ENCODE results near the gene SBF2.
"Not testable (repeated sequence)": the region's sequence is repeated elsewhere in the genome, so short reads cannot be mapped to it uniquely, and the experiment has no call there.

The SBF2 gene

GRCh38 chr11:10267821-10268220 lies 26.2 kb downstream of the SBF2 start:
- no peak for DNase-seq (ENCODE audit: low read depth in 2 of 2)

- no peak for DNase-seq (ENCODE audit: low read depth in 2 of 2)
These were observed 28.1 kb downstream of the SBF2 start for GRCh38 chr11:10265936-10266335.

GRCh38 chr11:10264716-10265115 lies 29.3 kb downstream of the SBF2 start:
- DNase-seq (ENCODE audit: low read depth in 2 of 2) = not testable (repeated sequence)

GRCh38 chr11:10263929-10264328 lies 30.1 kb downstream of the SBF2 start:
- no peak for DNase-seq (ENCODE audit: low read depth in 2 of 2)

DNA sequence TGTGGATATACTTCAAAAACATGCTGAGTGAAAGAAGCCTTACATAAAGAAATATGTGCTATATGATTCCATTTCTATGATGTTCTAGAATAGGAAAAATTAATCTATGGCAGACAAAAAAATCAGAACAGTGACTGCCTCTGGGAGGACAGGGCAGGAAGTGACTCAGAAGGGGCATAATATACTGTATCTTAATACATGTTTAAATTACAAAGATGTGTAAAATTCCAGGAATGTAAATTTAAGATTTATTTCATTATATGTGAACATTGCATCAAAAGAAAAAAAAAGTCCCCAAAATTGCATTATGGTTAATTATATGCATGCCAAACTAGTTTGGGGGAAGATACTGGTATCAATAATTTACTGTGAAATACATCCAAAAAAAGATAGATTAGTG lies 32.2 kb downstream of the SBF2 start:
- no peak for DNase-seq (ENCODE audit: low read depth in 2 of 2)

- no peak for DNase-seq (ENCODE audit: low read depth in 2 of 2)
These were observed 36.5 kb downstream of the SBF2 start for GRCh38 chr11:10257478-10257877.

DNA sequence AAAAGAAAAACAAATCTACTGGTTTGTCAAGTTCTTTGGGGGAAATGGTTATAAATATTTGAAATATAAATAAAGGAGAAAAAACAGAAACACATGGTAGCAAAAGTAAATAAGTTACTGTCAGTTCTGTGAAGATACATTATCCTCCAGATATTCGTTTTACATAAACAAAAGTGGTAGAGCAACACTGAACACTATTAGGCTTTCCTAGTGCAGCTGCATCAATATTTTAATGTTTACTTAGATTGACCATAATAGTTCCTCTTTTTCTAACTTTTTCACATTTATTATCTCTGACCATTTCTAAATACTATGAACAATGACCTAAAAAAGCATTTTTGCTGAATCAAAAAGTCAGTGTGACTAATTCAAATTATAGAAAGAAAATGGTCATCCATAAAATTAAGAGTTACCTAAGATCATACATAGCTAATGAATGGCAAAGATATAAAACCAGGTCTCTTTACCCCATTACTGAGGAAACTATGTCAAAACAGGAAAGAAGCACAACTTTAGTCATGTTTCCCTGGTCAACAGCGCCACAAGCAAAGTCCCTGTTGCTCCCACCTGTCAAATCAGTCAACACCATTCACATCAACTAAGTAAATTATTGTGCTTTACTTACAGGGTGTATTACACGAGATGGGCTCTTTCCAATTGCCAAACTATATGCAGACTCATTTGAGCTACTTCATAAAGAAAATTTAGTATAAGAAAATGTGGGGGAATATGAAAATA lies 38.5 kb downstream of the SBF2 start:
- no peak for DNase-seq (ENCODE audit: low read depth in 2 of 2)

DNA sequence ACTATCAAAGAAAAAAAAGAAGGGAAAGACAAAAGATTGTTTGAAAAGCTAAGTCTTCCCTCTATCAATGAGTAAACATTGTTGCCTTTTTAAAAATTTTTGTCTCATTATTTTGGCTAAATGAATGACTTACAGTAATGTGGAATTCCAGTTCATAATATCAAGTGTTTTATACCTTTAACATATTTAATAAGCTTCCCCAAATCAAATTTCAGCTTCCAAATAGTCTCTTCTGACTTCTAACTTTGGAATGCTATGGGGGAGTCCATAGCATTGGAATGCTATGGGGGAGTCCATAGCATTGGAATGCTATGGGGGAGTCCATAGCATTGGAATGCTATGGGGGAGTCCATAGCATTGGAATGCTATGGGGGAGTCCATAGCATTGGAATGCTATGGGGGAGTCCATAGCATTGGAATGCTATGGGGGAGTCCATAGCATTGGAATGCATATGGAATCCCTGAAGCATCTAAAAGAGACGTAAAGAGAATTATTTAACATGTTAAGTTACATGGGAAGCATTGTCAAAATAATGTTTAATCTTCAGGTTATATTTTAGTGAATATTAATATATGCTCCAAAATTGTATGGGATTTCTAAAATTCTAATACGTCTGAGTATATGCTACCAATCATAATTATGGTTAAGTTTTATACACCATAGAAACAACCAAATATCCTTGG lies 44.4 kb downstream of the SBF2 start:
- DNase-seq (ENCODE audit: low read depth in 2 of 2) = not testable (repeated sequence)

DNA sequence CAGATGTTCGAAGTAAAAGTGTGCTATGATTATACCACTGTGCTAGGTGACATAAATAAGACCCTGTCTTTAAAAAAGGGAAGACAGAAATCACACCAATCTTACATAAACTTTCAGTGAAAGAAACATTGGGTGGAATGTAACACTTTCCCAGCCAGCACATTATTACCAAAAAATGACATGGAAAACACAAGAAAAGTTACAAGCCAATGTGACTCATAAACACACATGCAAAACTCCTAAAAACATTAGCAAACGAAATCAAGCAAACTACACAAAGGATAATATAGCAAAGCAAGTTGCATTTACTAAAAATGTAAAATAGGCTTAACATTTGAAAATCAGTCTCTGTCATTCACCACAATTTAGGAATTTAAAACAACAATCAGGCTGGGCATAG lies 47.0 kb downstream of the SBF2 start:
- no peak for DNase-seq (ENCODE audit: low read depth in 2 of 2)

DNA sequence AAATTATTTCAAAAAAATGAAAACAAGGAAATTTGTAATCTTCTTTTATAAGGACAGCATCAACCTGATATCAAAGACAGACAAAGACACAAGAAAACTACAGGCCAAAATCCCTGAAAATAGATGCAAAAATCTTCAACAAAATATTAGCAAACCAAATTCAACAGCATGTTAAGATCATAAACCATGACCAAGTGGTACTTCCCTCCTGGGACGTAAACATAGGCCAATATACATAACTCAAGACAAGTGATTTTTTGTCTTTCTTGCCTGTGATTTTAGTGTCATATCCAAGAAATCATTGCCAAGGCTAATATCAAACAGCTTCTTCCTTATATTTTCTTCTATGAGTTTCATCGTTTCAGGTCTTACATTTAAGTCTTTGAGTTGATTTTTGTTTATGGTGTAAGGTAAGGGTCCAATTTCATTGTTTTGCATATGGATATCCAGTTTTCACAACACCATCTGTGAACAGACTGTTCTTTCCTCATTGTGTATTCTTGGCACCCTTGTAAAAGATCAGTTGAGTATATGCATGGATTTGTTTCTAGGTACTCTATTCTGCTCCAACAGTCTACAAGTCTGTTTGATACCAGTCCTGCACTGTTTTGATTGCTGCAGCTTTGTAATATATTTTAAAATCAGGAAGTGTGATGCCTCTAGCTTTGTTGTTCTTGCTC lies 50.0 kb downstream of the SBF2 start:
- DNase-seq (ENCODE audit: low read depth in 2 of 2) = no peak

- DNase-seq (ENCODE audit: low read depth in 2 of 2) = no peak
These were observed 57.2 kb downstream of the SBF2 start for GRCh38 chr11:10236840-10237239.

DNA sequence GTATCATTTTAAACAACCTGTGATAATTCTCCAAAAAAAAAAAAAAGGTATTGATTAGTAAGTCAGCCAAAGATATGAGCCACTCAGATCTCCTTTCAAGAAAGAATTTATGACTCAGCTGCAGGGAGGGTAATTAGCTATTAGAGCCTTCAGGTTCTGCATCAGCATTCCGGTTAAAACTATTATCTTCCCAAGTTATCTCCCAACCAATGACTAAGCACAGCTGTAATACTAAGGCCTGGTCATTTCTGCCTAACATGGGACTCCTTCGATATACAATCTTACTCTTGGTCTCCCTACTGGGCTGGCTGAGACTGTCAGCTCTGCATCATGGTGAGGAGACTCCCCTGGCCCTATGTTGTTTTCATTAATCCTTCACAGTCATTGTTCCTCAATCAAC lies 60.4 kb downstream of the SBF2 start:
- no peak for DNase-seq (ENCODE audit: low read depth in 2 of 2)

- no peak for DNase-seq (ENCODE audit: low read depth in 2 of 2)
These were observed 61.3 kb downstream of the SBF2 start for GRCh38 chr11:10232756-10233155.

DNA sequence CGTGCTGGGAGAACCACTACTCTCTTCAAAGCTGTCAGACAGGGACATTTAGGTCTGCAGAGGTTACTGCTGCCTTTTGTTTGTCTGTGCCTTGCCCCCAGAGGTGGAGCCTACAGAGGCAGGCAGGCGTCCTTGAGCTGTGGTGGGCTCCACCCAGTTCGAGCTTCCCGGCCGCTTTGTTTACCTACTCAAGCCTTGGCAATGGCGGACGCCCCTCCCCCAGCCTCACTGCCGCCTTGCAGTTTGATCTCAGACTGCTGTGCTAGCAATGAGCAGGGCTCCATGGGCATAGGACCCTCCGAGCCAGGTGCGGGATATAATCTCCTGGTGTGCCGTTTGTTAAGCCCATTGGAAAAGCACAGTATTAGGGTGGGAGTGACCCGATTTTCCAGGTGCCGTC lies 62.2 kb downstream of the SBF2 start:
- DNase-seq (ENCODE audit: low read depth in 2 of 2) = not testable (repeated sequence)

DNA sequence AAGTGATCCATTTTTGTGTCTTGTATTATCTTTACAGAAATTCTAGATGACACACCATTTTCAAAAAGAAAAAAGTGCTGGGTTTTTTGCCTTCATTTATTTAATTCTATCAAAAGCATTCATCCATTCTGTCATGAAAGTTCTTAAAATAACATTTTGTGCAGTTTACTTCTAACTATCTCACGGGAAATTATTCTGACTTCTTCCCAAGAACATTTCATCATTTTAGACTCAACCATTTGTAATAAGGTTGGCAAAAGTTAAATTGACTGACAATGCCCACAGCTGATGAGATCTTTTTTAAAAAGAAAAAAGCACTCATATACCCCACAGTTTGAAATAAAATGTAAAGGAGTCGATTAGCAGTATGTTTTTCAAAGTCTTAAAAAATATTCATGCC lies 68.5 kb downstream of the SBF2 start:
- no peak for DNase-seq (ENCODE audit: low read depth in 2 of 2)

DNA sequence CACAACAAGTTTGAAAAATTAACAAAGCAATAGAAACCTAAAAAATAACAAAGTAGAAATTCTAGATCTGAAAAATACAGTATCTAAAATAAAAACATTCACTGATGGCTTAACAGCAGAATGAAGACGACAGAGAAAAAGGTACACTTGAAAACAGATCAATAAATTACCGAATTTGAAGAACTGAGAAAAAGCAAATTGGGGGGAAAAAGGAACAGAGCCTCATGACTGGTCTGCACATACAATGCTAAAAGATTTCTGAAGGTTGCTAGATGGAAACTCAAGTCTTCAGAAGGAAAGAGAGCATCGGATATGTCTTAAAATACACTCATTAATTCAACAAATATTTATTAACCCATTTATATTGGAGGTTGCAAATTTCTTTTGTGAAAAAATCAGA lies 71.6 kb downstream of the SBF2 start:
- no peak for DNase-seq (ENCODE audit: low read depth in 2 of 2)

DNA sequence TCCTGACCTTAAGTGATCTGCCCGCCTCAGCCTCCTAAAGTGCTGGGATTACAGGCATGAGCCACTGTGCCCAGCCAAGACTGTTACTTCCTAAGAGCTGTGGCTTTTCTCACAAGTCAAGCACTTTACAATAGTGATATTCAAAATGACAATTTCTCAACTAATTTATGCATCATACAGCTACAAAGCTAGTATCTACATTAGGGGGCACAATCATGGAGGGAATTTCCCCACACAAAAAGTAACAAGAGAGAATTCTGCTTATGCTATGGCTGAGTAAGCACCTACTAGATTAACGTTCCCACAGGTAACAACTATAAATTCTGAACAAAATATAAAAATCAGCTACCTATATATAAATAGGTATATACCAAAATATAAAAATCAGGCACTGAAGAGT lies 72.7 kb downstream of the SBF2 start:
- DNase-seq (ENCODE audit: low read depth in 2 of 2) = no peak

- no peak for DNase-seq (ENCODE audit: low read depth in 2 of 2)
These were observed 82.5 kb downstream of the SBF2 start for GRCh38 chr11:10211470-10211869.

- DNase-seq (ENCODE audit: low read depth in 2 of 2) = no peak
These were observed 84.7 kb downstream of the SBF2 start for GRCh38 chr11:10209326-10209725.

- no peak for DNase-seq (ENCODE audit: low read depth in 2 of 2)
These were observed 85.9 kb downstream of the SBF2 start for GRCh38 chr11:10208131-10208575.

- no peak for DNase-seq (ENCODE audit: low read depth in 2 of 2)
These were observed 88.1 kb downstream of the SBF2 start for GRCh38 chr11:10205928-10206327.

GRCh38 chr11:10204021-10204420 lies 90.0 kb downstream of the SBF2 start:
- no peak for DNase-seq (ENCODE audit: low read depth in 2 of 2)

DNA sequence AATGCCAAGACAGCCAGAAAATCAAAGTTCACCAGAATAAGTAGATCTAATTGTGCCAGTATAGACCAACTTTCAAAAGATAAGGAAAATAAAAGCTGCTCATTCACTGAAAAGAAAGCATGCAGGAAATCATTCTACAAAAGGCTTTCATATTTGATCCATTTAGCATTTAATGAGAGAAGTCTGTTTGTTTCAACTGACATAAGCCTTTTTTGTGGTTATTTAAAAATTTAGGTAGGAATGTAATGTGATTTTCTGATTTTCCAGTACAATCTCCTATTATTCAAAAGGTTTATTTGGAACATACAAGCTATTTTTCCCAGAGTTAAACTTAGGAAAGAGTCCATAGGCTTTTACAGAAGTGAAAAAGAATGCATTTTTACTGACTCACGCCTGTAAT lies 92.7 kb downstream of the SBF2 start:
- no peak for DNase-seq (ENCODE audit: low read depth in 2 of 2)

All from stimulated activated CD4-positive, alpha-beta T cell treated with anti-CD3 and anti-CD28 coated beads, Interleukin-15, amount 100 ng/mL, for 48 hours (primary cell).